ENCODE results near the gene DNAJB8. TPM values are rescaled to one million over a fixed set of nuclear protein-coding genes. Genes with fewer than 3 reads are reported as not detected.

Gene DNAJB8
- total RNA-seq, 1 donor from 2014 or later: not detected

GRCh38 chr3:128464702-128465101 is 2.0 kb downstream of the DNAJB8 start:
- Mint-ChIP-seq H3K27me3 (ENCODE audit: low read depth) (peaks cover 13% of the 10 kb centered on the region), H3K4me3 (ENCODE audit: low read depth) (no peak overlapping the region), H3K27ac (no peak overlapping the region), H3K9me3 (no peaks in the 10 kb centered on the region), H3K36me3 (ENCODE audit: low read depth) (no peaks in the 10 kb centered on the region), H3K4me1 (ENCODE audit: low read depth) (peaks cover 16% of the 10 kb centered on the region)
- intact Hi-C loops (cut with micrococcal nuclease): no loop called here
- no peak for DNase-seq (ENCODE audit: low spot score)

DNA sequence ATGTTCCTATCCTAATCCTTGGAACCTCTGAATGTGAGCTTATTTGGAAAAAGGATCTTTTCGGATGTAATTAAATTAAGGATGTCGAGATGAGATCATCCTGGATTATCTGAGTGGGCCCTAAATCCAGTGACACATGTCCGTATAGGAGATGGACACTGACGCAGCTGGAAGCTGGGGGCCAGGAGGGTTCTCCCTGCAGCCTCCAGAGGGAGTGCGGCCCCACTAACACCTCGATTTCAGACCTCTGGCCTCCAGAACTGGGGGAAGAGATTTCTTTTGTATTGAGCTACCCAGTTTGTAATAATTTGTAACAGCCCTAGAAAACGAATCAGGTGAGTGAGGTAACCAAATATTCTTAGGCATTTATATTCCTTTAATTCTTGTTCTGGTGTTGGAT is 2.5 kb downstream of the DNAJB8 start:
- Mint-ChIP-seq H3K4me1 (ENCODE audit: low read depth) (peaks cover 16% of the 10 kb centered on the region), H3K27me3 (ENCODE audit: low read depth) (peaks cover 13% of the 10 kb centered on the region), H3K36me3 (ENCODE audit: low read depth) (no peaks in the 10 kb centered on the region), H3K4me3 (ENCODE audit: low read depth) (no peak overlapping the region), H3K27ac (no peak overlapping the region), H3K9me3 (no peaks in the 10 kb centered on the region)
- intact Hi-C loops (cut with micrococcal nuclease): no loop called here
- DNase-seq (ENCODE audit: low spot score): no peak

- intact Hi-C loops (cut with micrococcal nuclease): no loop called here
- H3K27ac Mint-ChIP-seq: no peak overlapping the region
- peaks cover 16% of the 10 kb centered on the region for H3K4me1 Mint-ChIP-seq (ENCODE audit: low read depth)
- H3K27me3 Mint-ChIP-seq (ENCODE audit: low read depth): peaks cover 13% of the 10 kb centered on the region
- H3K36me3 Mint-ChIP-seq (ENCODE audit: low read depth): no peaks in the 10 kb centered on the region
- no peak for DNase-seq (ENCODE audit: low spot score)
- H3K9me3 Mint-ChIP-seq: no peaks in the 10 kb centered on the region
- no peak overlapping the region for H3K4me3 Mint-ChIP-seq (ENCODE audit: low read depth)
Observed at GRCh38 chr3:128463771-128464170, 2.9 kb downstream of the DNAJB8 start.

GRCh38 chr3:128463354-128463753 is 3.3 kb downstream of the DNAJB8 start:
- Mint-ChIP-seq H3K4me3 (ENCODE audit: low read depth) (no peak overlapping the region), H3K27me3 (ENCODE audit: low read depth) (peaks cover 13% of the 10 kb centered on the region), H3K36me3 (ENCODE audit: low read depth) (no peaks in the 10 kb centered on the region), H3K4me1 (ENCODE audit: low read depth) (peaks cover 16% of the 10 kb centered on the region), H3K9me3 (no peaks in the 10 kb centered on the region), H3K27ac (no peak overlapping the region)
- intact Hi-C loops (cut with micrococcal nuclease): no loop called here
- no peak for DNase-seq (ENCODE audit: low spot score)

GRCh38 chr3:128462931-128463330 is 3.8 kb downstream of the DNAJB8 start:
- H3K4me3 Mint-ChIP-seq (ENCODE audit: low read depth): no peak overlapping the region
- no peak overlapping the region for H3K27ac Mint-ChIP-seq
- H3K4me1 Mint-ChIP-seq (ENCODE audit: low read depth): peaks cover 16% of the 10 kb centered on the region
- H3K36me3 Mint-ChIP-seq (ENCODE audit: low read depth): no peaks in the 10 kb centered on the region
- intact Hi-C loops (cut with micrococcal nuclease): no loop called here
- H3K9me3 Mint-ChIP-seq: no peaks in the 10 kb centered on the region
- H3K27me3 Mint-ChIP-seq (ENCODE audit: low read depth): peaks cover 13% of the 10 kb centered on the region
- DNase-seq (ENCODE audit: low spot score): no peak

DNA sequence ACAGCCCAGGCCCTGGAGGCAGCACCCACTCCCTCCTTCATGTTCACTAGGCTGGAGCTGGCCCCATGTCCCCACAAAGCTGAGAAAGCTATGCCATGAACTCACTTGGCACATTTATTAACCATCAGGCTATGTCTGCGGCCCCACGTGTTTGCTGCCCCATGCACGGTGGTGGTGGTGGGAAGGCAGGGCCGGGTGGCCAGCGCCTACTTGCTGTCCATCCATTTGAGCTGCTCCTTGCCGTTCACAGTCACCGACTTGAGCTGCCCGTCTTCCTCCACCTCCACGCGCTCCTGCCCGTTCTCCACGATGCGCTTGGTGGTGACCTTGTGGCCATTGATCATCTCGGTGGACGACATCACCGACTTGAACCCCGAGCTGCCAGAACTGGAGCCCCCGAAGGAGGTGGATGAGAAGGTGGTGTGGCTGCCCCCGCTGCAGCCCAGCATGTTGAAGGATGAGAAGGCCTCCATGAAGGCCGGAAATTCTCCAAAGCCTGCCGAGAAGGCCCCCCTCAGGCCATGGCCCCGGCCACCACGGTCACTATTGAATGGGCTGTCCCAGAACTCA is 4.3 kb downstream of the DNAJB8 start:
- Mint-ChIP-seq H3K27ac (no peak overlapping the region), H3K4me1 (ENCODE audit: low read depth) (peaks cover 16% of the 10 kb centered on the region), H3K4me3 (ENCODE audit: low read depth) (no peak overlapping the region), H3K27me3 (ENCODE audit: low read depth) (peaks cover 15% of the 10 kb centered on the region), H3K9me3 (no peaks in the 10 kb centered on the region), H3K36me3 (ENCODE audit: low read depth) (no peaks in the 10 kb centered on the region)
- no peak for DNase-seq (ENCODE audit: low spot score)
- intact Hi-C loops (cut with micrococcal nuclease): no loop called here

GRCh38 chr3:128461731-128462130 is 5.0 kb downstream of the DNAJB8 start:
- Mint-ChIP-seq H3K27me3 (ENCODE audit: low read depth) (peaks cover 10% of the 10 kb centered on the region), H3K27ac (no peak overlapping the region), H3K9me3 (no peaks in the 10 kb centered on the region), H3K4me1 (ENCODE audit: low read depth) (peaks cover 10% of the 10 kb centered on the region), H3K36me3 (ENCODE audit: low read depth) (no peaks in the 10 kb centered on the region), H3K4me3 (ENCODE audit: low read depth) (no peak overlapping the region)
- no peak for DNase-seq (ENCODE audit: low spot score)
- intact Hi-C loops (cut with micrococcal nuclease): no loop called here

DNA sequence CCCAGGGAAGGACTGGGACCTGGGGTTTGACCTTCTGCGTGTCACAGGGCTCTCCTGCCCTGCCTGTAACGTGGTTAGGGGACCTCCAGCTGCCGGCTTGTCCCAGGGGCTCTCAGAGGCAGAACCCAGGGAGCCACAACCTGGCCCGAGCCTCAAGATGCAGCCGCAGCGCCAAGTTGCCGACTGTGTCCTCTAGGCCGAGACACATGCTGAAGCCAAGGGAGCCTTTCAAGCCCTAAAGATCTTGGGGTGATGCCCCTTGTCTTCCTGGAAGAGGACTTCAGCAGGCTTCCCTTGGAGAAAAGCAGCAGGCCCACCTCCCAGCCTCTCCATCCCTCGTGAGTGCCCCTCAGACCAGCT is 7.2 kb downstream of the DNAJB8 start:
- Mint-ChIP-seq H3K27ac (no peak overlapping the region), H3K36me3 (ENCODE audit: low read depth) (no peaks in the 10 kb centered on the region), H3K9me3 (no peaks in the 10 kb centered on the region), H3K4me1 (ENCODE audit: low read depth) (no peaks in the 10 kb centered on the region), H3K4me3 (ENCODE audit: low read depth) (no peak overlapping the region), H3K27me3 (ENCODE audit: low read depth) (peaks cover 19% of the 10 kb centered on the region)
- intact Hi-C loops (cut with micrococcal nuclease): no loop called here
- DNase-seq (ENCODE audit: low spot score): no peak

DNA sequence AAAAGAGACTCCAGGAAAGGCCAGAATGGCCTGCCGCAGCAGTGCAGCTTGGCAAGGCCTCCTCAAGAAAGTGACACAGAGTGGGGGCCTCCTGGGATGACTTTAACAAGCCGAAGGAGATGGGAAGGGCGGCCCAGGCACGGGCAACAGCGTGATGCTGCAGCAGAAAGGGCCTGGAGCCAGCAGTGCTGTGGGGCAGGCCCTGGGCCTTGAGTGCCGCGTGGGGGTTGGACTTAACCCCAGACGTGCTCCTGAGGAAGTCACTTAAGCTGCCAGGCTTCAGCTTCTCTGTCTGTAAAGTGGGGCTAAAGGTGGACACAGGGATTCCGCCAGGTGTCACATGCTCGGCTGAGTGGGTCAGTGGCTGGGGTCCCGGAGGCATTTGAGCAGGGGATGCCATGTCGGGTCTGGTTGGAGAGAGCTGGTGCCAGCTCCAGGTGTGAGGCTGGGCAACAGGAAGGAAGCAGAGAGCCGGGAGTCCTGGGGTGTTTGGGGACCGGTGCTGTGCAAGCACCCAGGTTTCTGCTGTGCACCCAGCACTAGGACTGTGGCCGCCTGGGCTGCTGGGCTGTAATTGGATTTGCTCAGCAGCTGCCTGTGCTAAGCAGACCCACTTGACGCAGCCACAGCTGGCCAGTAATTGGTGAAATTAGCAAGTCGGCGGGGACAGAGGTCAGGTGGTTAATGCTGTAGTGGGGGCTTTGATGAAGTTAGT is 7.8 kb downstream of the DNAJB8 start:
- H3K27me3 Mint-ChIP-seq (ENCODE audit: low read depth): peaks cover 22% of the 10 kb centered on the region
- no peak overlapping the region for H3K4me3 Mint-ChIP-seq (ENCODE audit: low read depth)
- H3K36me3 Mint-ChIP-seq (ENCODE audit: low read depth): no peaks in the 10 kb centered on the region
- intact Hi-C loops (cut with micrococcal nuclease): no loop called here
- no peaks in the 10 kb centered on the region for H3K9me3 Mint-ChIP-seq
- no peaks in the 10 kb centered on the region for H3K4me1 Mint-ChIP-seq (ENCODE audit: low read depth)
- no peak for DNase-seq (ENCODE audit: low spot score)
- H3K27ac Mint-ChIP-seq: no peak overlapping the region

DNA sequence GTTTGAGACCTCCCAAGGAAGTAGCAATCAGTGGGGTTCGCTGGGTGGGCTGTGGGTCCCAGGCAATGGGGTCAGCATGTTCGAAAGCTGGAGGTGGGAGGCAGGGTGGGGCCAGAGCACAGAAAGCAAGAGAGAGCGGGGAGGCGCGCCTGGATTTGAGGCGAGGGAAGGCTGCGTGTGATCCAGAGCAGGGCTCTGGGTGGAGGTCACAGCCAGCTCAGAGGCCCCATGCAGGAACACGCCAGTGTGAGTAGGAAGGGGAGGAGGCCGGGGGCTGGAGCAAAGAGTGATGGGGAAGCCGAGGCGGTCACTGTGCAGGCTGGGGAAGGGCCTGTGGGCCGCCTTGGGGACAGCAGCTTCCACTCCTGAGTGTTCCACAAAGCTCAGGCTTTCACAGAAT is 8.8 kb downstream of the DNAJB8 start:
- intact Hi-C loops (cut with micrococcal nuclease): no loop called here
- Mint-ChIP-seq H3K27me3 (ENCODE audit: low read depth) (peaks cover 26% of the 10 kb centered on the region), H3K4me3 (ENCODE audit: low read depth) (no peak overlapping the region)

GRCh38 chr3:128456776-128457715 is 9.6 kb downstream of the DNAJB8 start:
- H3K27ac Mint-ChIP-seq: no peak overlapping the region
- intact Hi-C loops (cut with micrococcal nuclease): no loop called here
- H3K27me3 Mint-ChIP-seq (ENCODE audit: low read depth): peaks cover 27% of the 10 kb centered on the region
- H3K9me3 Mint-ChIP-seq: no peaks in the 10 kb centered on the region
- no peaks in the 10 kb centered on the region for H3K4me1 Mint-ChIP-seq (ENCODE audit: low read depth)
- DNase-seq (ENCODE audit: low spot score): no peak
- no peak overlapping the region for H3K4me3 Mint-ChIP-seq (ENCODE audit: low read depth)
- no peaks in the 10 kb centered on the region for H3K36me3 Mint-ChIP-seq (ENCODE audit: low read depth)

More for the DNA sequence above, 8.8 kb downstream of the DNAJB8 start:
- Mint-ChIP-seq H3K4me1 (ENCODE audit: low read depth) (no peaks in the 10 kb centered on the region), H3K36me3 (ENCODE audit: low read depth) (no peaks in the 10 kb centered on the region), H3K27ac (no peak overlapping the region), H3K9me3 (no peaks in the 10 kb centered on the region)
- DNase-seq (ENCODE audit: low spot score): no peak

- Mint-ChIP-seq H3K9me3 (no peaks in the 10 kb centered on the region), H3K4me1 (ENCODE audit: low read depth) (no peaks in the 10 kb centered on the region), H3K4me3 (ENCODE audit: low read depth) (no peak overlapping the region), H3K27me3 (ENCODE audit: low read depth) (peaks cover 27% of the 10 kb centered on the region), H3K36me3 (ENCODE audit: low read depth) (no peaks in the 10 kb centered on the region), H3K27ac (no peak overlapping the region)
- intact Hi-C loops (cut with micrococcal nuclease): no loop called here
- DNase-seq (ENCODE audit: low spot score): no peak
Observed at GRCh38 chr3:128455786-128456748, 10.6 kb downstream of the DNAJB8 start.
